ENCODE data around the gene HARS2. TPM values are rescaled to one million over a fixed set of nuclear protein-coding genes. Genes with fewer than 3 reads are reported as not detected.

Gene HARS2, protein sequence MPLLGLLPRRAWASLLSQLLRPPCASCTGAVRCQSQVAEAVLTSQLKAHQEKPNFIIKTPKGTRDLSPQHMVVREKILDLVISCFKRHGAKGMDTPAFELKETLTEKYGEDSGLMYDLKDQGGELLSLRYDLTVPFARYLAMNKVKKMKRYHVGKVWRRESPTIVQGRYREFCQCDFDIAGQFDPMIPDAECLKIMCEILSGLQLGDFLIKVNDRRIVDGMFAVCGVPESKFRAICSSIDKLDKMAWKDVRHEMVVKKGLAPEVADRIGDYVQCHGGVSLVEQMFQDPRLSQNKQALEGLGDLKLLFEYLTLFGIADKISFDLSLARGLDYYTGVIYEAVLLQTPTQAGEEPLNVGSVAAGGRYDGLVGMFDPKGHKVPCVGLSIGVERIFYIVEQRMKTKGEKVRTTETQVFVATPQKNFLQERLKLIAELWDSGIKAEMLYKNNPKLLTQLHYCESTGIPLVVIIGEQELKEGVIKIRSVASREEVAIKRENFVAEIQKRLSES
- 46.6 and 55.1 TPM in 2 replicates for polyA plus RNA-seq (2011; rRNA removed)
- 24.6 and 24.7 TPM in 2 replicates for polyA plus RNA-seq (2012; cell fraction: cytosol; rRNA removed)
- polyA plus RNA-seq (2012; cell fraction: nucleus; rRNA removed) = 26.0 and 33.8 TPM in 2 replicates
- 43.5 to 45.1 TPM (median 44.9 TPM) in 3 replicates for polyA plus RNA-seq (2017; fragmentation: RNase III; extraction: RNeasy Plus Mini Kit Qiagen cat#74134 plus additional on column Dnase treatment)
- polyA minus RNA-seq (2011; rRNA and poly(A)+ RNA removed) = 25.4 and 26.8 TPM in 2 replicates

DNA sequence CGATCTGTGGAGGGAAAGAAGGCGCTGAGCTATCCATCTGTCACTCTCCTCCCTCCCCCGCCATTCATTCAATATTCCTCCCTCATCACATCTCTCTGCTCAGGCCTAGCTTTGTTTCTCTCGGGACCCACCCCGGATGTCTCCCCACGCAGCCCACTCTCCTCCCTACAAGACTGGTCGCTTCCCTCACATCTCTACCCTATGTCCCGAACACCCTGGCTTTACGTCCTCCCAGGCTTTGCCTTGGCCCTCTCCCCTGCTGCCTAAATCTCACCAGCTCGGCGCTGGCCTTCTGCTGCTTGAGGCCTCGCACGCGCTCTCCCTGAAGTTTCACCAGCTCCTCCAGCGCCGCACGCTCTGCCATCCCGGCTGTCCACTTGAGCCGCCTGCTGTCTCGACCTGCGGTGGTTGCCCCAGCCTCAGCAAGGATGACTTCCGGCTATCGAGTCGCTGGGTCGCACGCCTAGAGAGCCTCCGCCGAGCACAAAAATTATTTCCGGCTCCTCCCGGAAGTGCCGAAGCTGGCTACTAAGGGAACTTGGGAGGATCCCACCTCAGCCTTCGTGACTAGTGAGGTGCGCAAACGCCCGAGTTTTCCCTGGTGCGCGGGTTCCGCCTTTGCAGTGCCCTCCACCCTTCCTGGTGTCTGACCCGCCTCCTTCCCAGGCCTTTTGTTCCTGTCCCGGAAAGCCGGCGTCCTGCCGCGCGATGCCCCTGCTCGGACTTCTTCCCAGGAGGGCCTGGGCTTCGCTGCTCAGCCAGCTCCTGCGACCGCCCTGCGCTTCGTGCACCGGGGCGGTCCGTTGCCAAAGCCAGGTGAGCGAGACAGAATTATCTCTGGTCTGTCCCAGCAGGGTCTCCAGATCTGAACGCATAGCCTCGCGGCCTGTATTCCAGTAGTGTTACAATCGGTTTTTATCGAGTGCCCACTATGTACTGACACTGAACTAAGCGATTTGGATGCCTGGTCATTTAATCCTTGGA is at the start of gene HARS2, which contains the start of gene HARS1:
Gene HARS2, plus strand, starts transcription at position 515 of the 984 bp plus-strand sequence. Its CDS starts 194 bp downstream, at position 709.
Gene HARS1, minus strand, starts transcription at position 430 of the 984 bp plus-strand sequence. Its CDS starts 66 bp downstream, at position 364.
- FAIRE-seq (no peak), DNase-seq (ENCODE audit: low read depth in 1 of 2, low spot score in 1 of 2) (peak; percentile 97 to 98), ATAC-seq (peak; percentile 98 to 99)
- ChIA-PET POLR2A (interaction anchor here (0.6 to 2.0 kb wide), 14 partner anchors 9 to 345 kb away, joined by 3 to 27 read pairs (median 4); partner anchors contain the start of genes ANKHD1, HBEGF, IK and NDUFA2), CTCF (interaction anchor here (0.6 to 1.5 kb wide), 9 partner anchors 11 to 318 kb away, joined by 3 to 6 read pairs (median 3); partner anchors contain the start of genes DND1 and TMCO6)
- H3K4me2 ChIP-seq = peak within 1 kb of the TSS; percentile 95
- H3K9me3 ChIP-seq = no peaks in the 10 kb centered on the region
- H3K27ac ChIP-seq = peak within 1 kb of the TSS; percentile 90 to 91
- peak within 1 kb of the TSS; percentile 81 for H3K4me3 ChIP-seq
- WGBS (ENCODE audit: missing lambda C conversion rate) = under 1% methylated on average over 35 of the region's 61 CpGs
- H3K4me1 ChIP-seq = peaks cover 17% of the 10 kb centered on the region
- no peak for TF ChIP-seq HEYL (CRISPR knock-in tag; IDR thresholded peaks at IDR 0.05)
- no peak for TF ChIP-seq CBX8 (IDR thresholded peaks at IDR 0.05)
- TF ChIP-seq TFCP2L1 (CRISPR knock-in tag; IDR thresholded peaks at IDR 0.05) = no peak
- TF ChIP-seq KDM1A (IDR thresholded peaks at IDR 0.05; ENCODE audit: low read depth) = no peak
- TF ChIP-seq JUN (IDR thresholded peaks at IDR 0.05) = peak; percentile 89 to 90; a peak in 4 of 5 replicates
- no peak for TF ChIP-seq EHMT2 (IDR thresholded peaks at IDR 0.05; ENCODE audit: low read depth)
- TF ChIP-seq RCOR1 (IDR thresholded peaks at IDR 0.05; ENCODE audit: low read depth, low read length) = no peak
- TF ChIP-seq ESRRA (IDR thresholded peaks at IDR 0.05; ENCODE audit: borderline replicate concordance, low read length) = no peak
- TF ChIP-seq KDM5A (IDR thresholded peaks at IDR 0.05) = peak; percentile 50; the same call in 1 of the 2 replicates
- no peak for TF ChIP-seq HOXB13 (CRISPR knock-in tag; IDR thresholded peaks at IDR 0.05; ENCODE audit: low read depth)
- no peak for TF ChIP-seq NPAS2 (CRISPR knock-in tag; IDR thresholded peaks at IDR 0.05; ENCODE audit: borderline replicate concordance)
- TF ChIP-seq JUNB (IDR thresholded peaks at IDR 0.05) = no peak
- no peak for TF ChIP-seq EP300 (IDR thresholded peaks at IDR 0.05)
- TF ChIP-seq, protein P1, sequence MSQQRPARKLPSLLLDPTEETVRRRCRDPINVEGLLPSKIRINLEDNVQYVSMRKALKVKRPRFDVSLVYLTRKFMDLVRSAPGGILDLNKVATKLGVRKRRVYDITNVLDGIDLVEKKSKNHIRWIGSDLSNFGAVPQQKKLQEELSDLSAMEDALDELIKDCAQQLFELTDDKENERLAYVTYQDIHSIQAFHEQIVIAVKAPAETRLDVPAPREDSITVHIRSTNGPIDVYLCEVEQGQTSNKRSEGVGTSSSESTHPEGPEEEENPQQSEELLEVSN (IDR thresholded peaks at IDR 0.05; ENCODE audit: borderline replicate concordance, low read depth) = peak; percentile 40; the same call in 1 of the 2 replicates
- TF ChIP-seq MAFK (IDR thresholded peaks at IDR 0.05; ENCODE audit: partially characterized antibody) = no peak
- TF ChIP-seq HDAC2 (IDR thresholded peaks at IDR 0.05) = no peak
- no peak for TF ChIP-seq HOXA7 (CRISPR knock-in tag; IDR thresholded peaks at IDR 0.05)
- 0 out of 2 replicates have a peak, but pooled peaks have one; percentile 26 for TF ChIP-seq MAZ (IDR thresholded peaks at IDR 0.05; ENCODE audit: borderline replicate concordance, low read depth, low read length)
- no peak for TF ChIP-seq EHF (CRISPR knock-in tag; IDR thresholded peaks at IDR 0.05)
- TF ChIP-seq RFX5 (IDR thresholded peaks at IDR 0.05) = peak; percentile 13; the same call in 1 of the 2 replicates
- TF ChIP-seq ZSCAN20 (CRISPR knock-in tag; IDR thresholded peaks at IDR 0.05) = no peak
- 0 out of 3 replicates have a peak, but pooled peaks have one; percentile 22 for TF ChIP-seq SMC3 (IDR thresholded peaks at IDR 0.05)
- TF ChIP-seq SREBF2 (IDR thresholded peaks at IDR 0.05) = no peak
- no peak for TF ChIP-seq ELK1 (IDR thresholded peaks at IDR 0.05; ENCODE audit: low read depth, low read length)
- TF ChIP-seq, protein P2, sequence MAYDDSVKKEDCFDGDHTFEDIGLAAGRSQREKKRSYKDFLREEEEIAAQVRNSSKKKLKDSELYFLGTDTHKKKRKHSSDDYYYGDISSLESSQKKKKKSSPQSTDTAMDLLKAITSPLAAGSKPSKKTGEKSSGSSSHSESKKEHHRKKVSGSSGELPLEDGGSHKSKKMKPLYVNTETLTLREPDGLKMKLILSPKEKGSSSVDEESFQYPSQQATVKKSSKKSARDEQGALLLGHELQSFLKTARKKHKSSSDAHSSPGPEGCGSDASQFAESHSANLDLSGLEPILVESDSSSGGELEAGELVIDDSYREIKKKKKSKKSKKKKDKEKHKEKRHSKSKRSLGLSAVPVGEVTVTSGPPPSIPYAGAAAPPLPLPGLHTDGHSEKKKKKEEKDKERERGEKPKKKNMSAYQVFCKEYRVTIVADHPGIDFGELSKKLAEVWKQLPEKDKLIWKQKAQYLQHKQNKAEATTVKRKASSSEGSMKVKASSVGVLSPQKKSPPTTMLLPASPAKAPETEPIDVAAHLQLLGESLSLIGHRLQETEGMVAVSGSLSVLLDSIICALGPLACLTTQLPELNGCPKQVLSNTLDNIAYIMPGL (CRISPR knock-in tag; IDR thresholded peaks at IDR 0.05; ENCODE audit: borderline replicate concordance) = no peak
- TF ChIP-seq, protein P3, sequence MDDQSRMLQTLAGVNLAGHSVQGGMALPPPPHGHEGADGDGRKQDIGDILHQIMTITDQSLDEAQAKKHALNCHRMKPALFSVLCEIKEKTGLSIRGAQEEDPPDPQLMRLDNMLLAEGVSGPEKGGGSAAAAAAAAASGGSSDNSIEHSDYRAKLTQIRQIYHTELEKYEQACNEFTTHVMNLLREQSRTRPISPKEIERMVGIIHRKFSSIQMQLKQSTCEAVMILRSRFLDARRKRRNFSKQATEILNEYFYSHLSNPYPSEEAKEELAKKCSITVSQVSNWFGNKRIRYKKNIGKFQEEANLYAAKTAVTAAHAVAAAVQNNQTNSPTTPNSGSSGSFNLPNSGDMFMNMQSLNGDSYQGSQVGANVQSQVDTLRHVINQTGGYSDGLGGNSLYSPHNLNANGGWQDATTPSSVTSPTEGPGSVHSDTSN (IDR thresholded peaks at IDR 0.05) = no peak
- no peak for TF ChIP-seq FOSL2 (IDR thresholded peaks at IDR 0.05)
- TF ChIP-seq FOSL2 (CRISPR knock-in tag; IDR thresholded peaks at IDR 0.05) = no peak
- TF ChIP-seq FOSB (CRISPR knock-in tag; IDR thresholded peaks at IDR 0.05) = no peak
- no peak for TF ChIP-seq GATA3 (IDR thresholded peaks at IDR 0.05; ENCODE audit: borderline replicate concordance)
- TF ChIP-seq POLR2A (IDR thresholded peaks at IDR 0.05; ENCODE audit: low read length) = peak; percentile 93
- 0 out of 2 replicates have a peak, but pooled peaks have one; percentile 33 for TF ChIP-seq BHLHE40 (IDR thresholded peaks at IDR 0.05; ENCODE audit: low read depth, low read length)
- TF ChIP-seq MYC (IDR thresholded peaks at IDR 0.05; ENCODE audit: borderline replicate concordance, low read length) = peak; percentile 73
- TF ChIP-seq HES2 (IDR thresholded peaks at IDR 0.05) = no peak
- TF ChIP-seq ZNF302 (CRISPR knock-in tag; IDR thresholded peaks at IDR 0.05) = no peak

Measured in A549 (cell line).